Skeletal muscle cell (primary cell): Measurements from ENCODE around the gene PDCD6IP.
"Not testable (repeated sequence)": the region's sequence is repeated elsewhere in the genome, so short reads cannot be mapped to it uniquely, and the experiment has no call there.

Experiments used
- DNase-seq: peaks from one replicate; pipeline ENCODE4 v3.0.0-alpha.2; 2010; ENCODE audit warnings: low read depth
- H3K4me3 ChIP-seq: 2 replicates; pipeline ENCODE4 v1.5.1; 2011; ENCODE audit warnings: low read depth, mild to moderate bottlenecking, control low read depth, low read length, moderate library complexity

The PDCD6IP gene

GRCh38 chr3:33837182-33837581 lies 38.8 kb downstream of the PDCD6IP start:
- DNase-seq, H3K4me3 ChIP-seq: not testable (repeated sequence)

DNA sequence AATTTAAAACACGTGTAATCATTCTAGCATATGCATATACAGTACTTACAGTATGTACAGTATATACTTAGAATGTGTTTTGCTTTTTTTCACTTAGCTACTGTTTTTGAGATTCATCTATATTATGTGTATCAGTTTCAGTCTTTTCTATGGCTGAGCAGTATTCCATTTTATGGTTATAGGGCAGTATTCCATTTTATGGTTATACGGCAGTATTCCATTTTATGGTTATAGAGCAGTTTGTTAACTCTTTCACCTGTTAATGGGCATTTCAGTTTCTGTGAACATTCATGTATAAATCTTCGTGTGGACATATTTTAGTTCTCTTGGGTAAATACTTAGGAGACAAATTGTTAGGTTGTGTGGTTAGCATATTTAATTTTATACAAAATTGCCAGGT lies 40.9 kb downstream of the PDCD6IP start:
- H3K4me3 ChIP-seq = no peak overlapping the region
- no peak for DNase-seq

DNA sequence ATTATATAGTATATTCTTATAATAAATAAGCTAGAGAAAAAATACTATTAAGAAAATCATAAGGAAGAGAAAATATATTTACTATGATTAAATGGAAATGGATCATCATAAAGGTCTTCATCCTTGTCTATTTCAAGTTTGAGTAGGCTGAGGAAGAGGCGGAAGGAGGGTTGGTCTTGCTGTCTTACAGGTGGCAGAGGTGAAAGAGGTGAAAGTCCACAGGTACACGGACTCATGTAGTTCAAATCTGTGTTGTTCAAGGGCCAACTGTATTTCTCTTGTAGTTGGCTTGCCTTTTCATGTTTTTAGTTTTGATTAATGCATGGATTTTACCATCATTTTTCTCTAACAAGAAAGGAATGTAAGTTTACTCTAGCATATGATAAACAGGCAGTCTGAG lies 41.7 kb downstream of the PDCD6IP start:
- H3K4me3 ChIP-seq = no peak overlapping the region
- DNase-seq = no peak

- no peak for DNase-seq
These were observed 50.4 kb downstream of the PDCD6IP start for GRCh38 chr3:33848624-33849347.

GRCh38 chr3:33850599-33850998 lies 52.2 kb downstream of the PDCD6IP start:
- H3K4me3 ChIP-seq, DNase-seq: not testable (repeated sequence)

More at GRCh38 chr3:33848624-33849347, 50.4 kb downstream of the PDCD6IP start:
- no peak overlapping the region for H3K4me3 ChIP-seq

- not testable (repeated sequence) for DNase-seq, H3K4me3 ChIP-seq
These were observed 57.0 kb downstream of the PDCD6IP start for GRCh38 chr3:33855407-33855806.

GRCh38 chr3:33855884-33856546 lies 57.6 kb downstream of the PDCD6IP start:
- no peak for DNase-seq
- H3K4me3 ChIP-seq = no peak overlapping the region

GRCh38 chr3:33857701-33858100 lies 59.3 kb downstream of the PDCD6IP start:
- DNase-seq = not testable (repeated sequence)

DNA sequence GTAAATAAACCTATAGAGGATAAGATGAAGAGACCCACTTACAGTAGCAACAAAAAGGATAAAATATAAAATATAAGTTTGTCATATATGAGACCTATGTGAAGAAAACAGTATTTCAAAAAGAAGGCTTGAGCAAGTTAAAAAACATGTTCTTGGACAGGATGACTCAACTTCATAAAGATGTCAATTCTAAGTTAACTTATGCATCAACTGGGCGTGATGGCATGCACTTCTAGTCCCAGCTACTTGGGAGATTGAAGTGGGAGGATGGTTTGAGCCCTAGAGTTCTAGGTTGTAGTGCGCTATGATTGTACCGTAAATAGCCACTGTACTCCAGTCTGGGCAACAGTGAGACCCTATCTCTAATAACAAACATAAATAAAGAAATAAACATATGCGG lies 59.7 kb downstream of the PDCD6IP start:
- H3K4me3 ChIP-seq = no peak overlapping the region
- DNase-seq = peak; percentile 24

More at GRCh38 chr3:33857701-33858100, 59.3 kb downstream of the PDCD6IP start:
- H3K4me3 ChIP-seq = not testable (repeated sequence)

DNA sequence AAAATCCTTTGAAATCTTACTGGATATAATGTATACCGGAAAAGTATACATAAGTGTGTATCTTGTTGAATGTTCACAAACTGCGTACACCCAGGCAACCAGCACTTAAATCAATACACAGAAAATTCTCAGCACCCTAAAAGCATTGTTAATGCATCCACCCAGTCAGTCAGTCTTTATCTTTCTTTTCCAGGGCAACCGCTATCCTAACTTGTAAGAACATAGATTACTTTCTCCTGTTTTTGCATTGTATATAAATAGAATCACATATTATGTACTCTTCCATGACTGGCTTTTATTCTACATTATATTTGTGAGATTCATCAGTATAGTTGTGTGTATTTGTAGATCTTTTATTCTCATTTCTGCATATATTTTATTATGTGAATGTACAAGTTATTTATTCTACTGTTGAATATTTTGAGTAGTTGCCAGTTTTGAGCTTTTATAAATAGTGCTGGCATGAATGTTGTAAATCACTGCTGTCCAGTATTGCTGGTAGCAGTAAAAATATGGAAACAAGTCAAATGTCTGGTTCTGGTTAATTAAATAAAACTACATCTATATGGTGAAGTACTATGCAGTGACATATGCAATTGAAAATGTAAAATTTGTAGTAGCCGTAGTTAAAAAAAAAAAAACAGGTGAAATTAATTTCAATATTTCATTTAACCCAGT lies 62.1 kb downstream of the PDCD6IP start:
- no peak overlapping the region for H3K4me3 ChIP-seq
- no peak for DNase-seq

GRCh38 chr3:33865133-33865532 lies 66.7 kb downstream of the PDCD6IP start:
- DNase-seq = no peak
- H3K4me3 ChIP-seq = no peak overlapping the region

DNA sequence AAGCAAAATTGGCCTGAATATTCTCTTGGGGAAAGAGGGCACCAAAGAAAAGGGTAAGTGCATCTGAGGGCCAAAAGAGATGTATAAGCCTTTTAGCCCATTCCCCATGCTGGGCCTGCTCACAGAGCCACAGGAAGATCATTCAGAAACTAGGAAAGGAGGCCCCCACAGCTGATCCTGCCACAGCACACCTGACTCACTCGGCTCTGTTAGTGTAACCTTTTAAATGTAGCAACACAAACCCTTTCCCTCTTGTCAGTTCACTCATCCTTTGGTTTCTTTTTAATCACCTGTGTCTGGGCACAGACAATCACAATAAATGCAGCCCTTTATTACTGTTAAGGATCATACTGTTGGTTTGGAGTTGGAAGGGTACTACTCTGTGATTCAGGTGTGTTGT lies 69.9 kb downstream of the PDCD6IP start:
- no peak overlapping the region for H3K4me3 ChIP-seq
- DNase-seq = no peak

DNA sequence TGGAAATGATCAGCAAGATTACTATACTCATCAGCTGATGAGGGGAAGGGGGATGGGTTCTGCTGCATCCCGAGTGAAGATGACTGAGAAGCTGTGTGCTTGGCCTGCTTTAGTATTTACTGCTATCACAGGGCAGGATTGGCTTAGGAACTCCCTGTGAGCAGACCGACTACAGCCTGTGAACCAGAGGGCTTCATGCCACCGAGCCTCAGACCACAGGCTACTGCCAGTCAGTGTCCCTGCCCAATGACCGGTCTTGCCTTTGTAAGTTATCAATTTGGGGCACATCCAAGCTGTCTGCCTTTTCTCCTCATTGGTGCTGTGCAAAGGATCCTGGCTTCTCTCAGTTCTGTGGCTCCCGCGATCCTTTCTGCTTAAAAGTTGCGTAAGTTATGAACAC lies 71.5 kb downstream of the PDCD6IP start:
- H3K4me3 ChIP-seq = no peak overlapping the region
- DNase-seq = no peak

DNA sequence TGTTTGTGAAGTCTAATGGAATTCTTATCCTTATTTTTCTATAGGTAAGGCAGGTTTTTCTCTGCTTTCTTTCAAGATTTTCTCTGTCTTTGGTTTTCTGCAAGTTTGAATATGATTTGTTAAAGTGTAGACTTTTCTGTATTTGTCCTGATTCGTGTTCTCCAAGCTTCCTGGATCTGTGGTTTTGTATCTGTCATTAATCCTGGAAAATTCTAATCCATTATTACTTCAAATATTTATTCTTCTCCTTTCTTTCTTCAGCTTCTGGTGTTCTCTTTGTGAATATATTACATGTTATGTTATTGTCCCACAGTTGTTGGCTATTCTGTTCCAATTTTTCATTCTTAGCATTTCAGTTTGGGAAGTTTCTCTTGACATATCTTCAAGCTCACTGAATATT lies 76.4 kb downstream of the PDCD6IP start:
- no peak for DNase-seq
- H3K4me3 ChIP-seq = no peak overlapping the region

DNA sequence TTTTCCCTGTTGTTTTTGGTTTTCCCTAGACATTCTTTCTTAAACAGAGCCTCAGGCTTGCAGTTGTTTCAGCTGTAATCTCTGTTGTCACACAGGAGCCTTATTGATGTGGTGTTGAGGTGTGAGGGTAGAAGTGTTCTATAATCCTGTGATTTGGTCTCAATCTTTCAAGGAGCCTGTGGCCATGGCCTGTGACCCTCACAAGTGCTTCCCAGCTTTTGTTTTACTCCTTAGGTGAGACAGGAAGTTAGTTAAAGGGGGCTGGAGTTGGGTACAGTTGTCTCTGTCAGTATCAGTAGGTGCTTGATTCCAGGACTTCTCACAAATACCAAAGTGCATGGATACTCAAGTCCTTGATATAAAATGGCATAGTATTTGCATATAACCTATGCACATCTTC lies 77.2 kb downstream of the PDCD6IP start:
- no peak overlapping the region for H3K4me3 ChIP-seq
- no peak for DNase-seq

GRCh38 chr3:33877187-33877586 lies 78.8 kb downstream of the PDCD6IP start:
- no peak overlapping the region for H3K4me3 ChIP-seq
- DNase-seq = no peak

- no peak for DNase-seq
- H3K4me3 ChIP-seq = no peak overlapping the region
These were observed 81.1 kb downstream of the PDCD6IP start for GRCh38 chr3:33879540-33879939.

DNA sequence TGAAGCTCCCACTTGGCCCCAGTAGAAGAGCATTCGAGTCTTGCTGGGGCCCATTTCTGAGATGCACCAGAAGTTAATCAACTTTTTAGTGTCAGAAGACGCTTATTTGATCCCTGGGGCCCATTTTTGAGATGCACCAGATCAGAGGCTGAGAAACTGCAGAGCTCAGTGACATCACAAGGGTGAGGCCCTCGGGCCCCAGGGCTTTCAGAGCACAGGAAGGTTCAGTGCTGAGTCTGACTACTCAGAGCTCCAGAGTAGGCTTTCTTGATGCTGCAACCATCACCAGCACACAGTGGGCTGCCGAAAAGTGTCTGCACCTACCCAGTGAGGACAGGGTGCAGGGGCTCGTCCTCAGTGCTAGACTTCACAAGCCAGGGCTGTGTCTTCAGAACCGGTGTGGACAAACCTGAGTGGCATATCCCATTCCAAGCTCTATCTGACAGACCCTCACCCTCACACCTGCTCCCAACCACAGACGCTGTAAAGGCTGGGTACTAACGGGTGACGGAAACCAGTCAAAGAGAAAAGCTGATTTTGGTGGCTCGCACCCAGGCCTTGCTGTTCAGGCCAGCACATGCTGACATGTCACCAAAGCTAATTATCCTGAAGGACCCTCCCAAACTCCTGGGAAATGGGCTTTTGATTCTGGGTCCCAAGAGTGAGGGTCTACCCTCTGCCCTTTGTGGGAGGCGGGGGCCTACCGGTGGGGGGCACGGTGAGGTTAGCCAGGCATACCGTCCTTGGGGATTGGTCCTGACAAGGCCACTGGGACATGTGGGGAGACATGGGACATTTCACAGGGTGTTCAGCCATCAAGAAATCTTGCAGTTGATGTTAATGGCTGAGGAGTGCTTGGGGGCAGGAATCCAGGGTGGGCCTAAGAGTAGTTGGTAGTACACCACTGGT lies 83.0 kb downstream of the PDCD6IP start:
- no peak for DNase-seq

DNA sequence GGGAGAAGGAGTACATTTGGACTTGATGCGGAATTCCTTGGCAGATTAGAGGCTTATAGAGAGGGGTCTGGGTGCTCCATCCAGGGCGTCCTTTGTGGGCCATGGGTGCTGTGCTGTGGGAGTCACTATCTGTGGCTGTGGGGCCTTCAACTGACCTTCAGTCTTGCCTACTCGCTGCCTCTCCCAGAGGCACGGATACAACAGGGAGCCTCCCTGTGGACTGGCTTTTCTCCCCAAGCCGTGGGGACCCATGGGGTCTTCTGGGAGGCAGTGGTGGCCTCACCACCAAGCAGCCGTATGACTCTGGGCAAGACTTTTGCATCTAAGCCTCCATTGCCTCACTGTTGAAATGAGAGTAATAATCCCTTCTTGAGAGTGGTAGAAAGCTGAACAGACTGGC lies 83.9 kb downstream of the PDCD6IP start:
- H3K4me3 ChIP-seq = no peak overlapping the region
- no peak for DNase-seq

More for the DNA sequence above, 83.0 kb downstream of the PDCD6IP start:
- H3K4me3 ChIP-seq = no peak overlapping the region
